GM19023 (cell line): ENCODE results near the gene LRRC47.
"Not testable (repeated sequence)": the region's sequence is repeated elsewhere in the genome, so short reads cannot be mapped to it uniquely, and the experiment has no call there.

Experiments
- ATAC-seq: cut with Tn5 transposase; IDR thresholded peaks from one replicate; pipeline ENCODE4 v1.9.1; 2021; ENCODE audit warnings: mild to moderate bottlenecking, moderate library complexity; ENCODE audit not compliant: unreplicated experiment

The LRRC47 gene

GRCh38 chr1:3816331-3817137 lies 20.2 kb upstream of the LRRC47 start:
- ATAC-seq: no peak

- no peak for ATAC-seq
Observed at GRCh38 chr1:3814771-3815561, 18.7 kb upstream of the LRRC47 start.

- ATAC-seq: no peak
Observed at GRCh38 chr1:3814065-3814464, 17.8 kb upstream of the LRRC47 start.

- ATAC-seq: no peak
Observed at GRCh38 chr1:3811595-3811911, 15.3 kb upstream of the LRRC47 start.

GRCh38 chr1:3810149-3810761 lies 14.0 kb upstream of the LRRC47 start:
- not testable (repeated sequence) for ATAC-seq

- ATAC-seq: no peak
Observed at GRCh38 chr1:3809680-3810079, 13.4 kb upstream of the LRRC47 start.

- no peak for ATAC-seq
Observed at GRCh38 chr1:3807769-3808168, 11.5 kb upstream of the LRRC47 start.

GRCh38 chr1:3805038-3805437 lies 8.7 kb upstream of the LRRC47 start:
- no peak for ATAC-seq

- not testable (repeated sequence) for ATAC-seq
Observed at GRCh38 chr1:3804627-3804944, 8.3 kb upstream of the LRRC47 start.

GRCh38 chr1:3803905-3804626 lies 7.8 kb upstream of the LRRC47 start:
- no peak for ATAC-seq

GRCh38 chr1:3800795-3801194 lies 4.5 kb upstream of the LRRC47 start:
- not testable (repeated sequence) for ATAC-seq

- ATAC-seq: no peak
Observed at GRCh38 chr1:3799976-3800685, 3.8 kb upstream of the LRRC47 start.

GRCh38 chr1:3795453-3796214 lies 664 bp downstream of the LRRC47 start:
- ATAC-seq: peak; percentile 21

GRCh38 chr1:3790952-3791351 lies 5.3 kb downstream of the LRRC47 start:
- no peak for ATAC-seq

- no peak for ATAC-seq
Observed at GRCh38 chr1:3790500-3790923, 5.8 kb downstream of the LRRC47 start.

- ATAC-seq: no peak
Observed at GRCh38 chr1:3789421-3790300, 6.6 kb downstream of the LRRC47 start.

GRCh38 chr1:3788756-3789420 lies 7.4 kb downstream of the LRRC47 start:
- no peak for ATAC-seq
